Measurements from ENCODE around the gene LRCH1. TPM values are rescaled to one million over a fixed set of nuclear protein-coding genes. Genes with fewer than 3 reads are reported as not detected.

Gene LRCH1
- total and polyA plus RNA-seq, 10 of the 15 experiments (the other 5 are each of a cell fraction or from before 2014, with no cell fraction given) = 5.3 to 48.9 (median 14.4) TPM

DNA sequence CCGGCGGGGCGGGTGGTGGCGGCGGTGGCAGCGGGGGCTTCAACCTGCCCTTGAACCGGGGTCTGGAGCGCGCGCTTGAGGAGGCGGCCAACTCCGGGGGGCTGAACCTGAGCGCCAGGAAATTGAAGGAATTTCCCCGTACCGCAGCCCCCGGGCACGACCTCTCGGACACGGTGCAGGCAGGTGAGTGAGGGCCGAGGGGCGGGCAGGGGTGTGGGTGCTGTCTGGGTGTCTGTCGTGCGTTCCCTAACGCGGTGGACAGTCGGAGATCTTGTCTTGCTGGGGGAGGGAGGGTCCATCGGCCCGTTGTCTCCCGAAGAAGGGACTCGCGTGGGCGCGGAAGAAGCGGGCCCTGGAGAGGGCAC is 533 bp downstream of the LRCH1 start:
- no peaks in the 10 kb centered on the region; the same call in 1 of the 2 replicates for H4K20me1 ChIP-seq (ENCODE audit: control insufficient read depth, insufficient read depth)
- peaks cover 63% of the 10 kb centered on the region for H3K79me2 ChIP-seq (ENCODE audit: control insufficient read depth, insufficient read depth, low read length)
- H3K36me3 ChIP-seq (ENCODE audit: control insufficient read depth in 2 of 2, insufficient read depth in 2 of 2, low read length in 1 of 2) = no peaks in the 10 kb centered on the region; a peak in 1 of 4 replicates
- ChIA-PET POLR2A (interaction anchor here (0.7 to 2.4 kb wide), 7 partner anchors 8 to 114 kb away, joined by 3 to 9 read pairs (median 3); no protein-coding TSS in a partner anchor), RAD21 (ENCODE audit: unreplicated experiment) (interaction anchor here (0.6 to 3.9 kb wide), 20 partner anchors 9 to 139 kb away, joined by 3 to 52 read pairs (median 14); no protein-coding TSS in a partner anchor), SMC1A (ENCODE audit: uncharacterized antibody, unreplicated experiment) (interaction anchor here (0.8 to 5.3 kb wide), 6 partner anchors 18 to 168 kb away, joined by 3 to 80 read pairs (median 18); no protein-coding TSS in a partner anchor), CTCF (interaction anchor here (2.9 to 3.0 kb wide), 4 partner anchors 18 to 168 kb away, joined by 18 to 92 read pairs (median 38); no protein-coding TSS in a partner anchor)
- no peaks in the 10 kb centered on the region for H3K27me3 ChIP-seq (replicated peaks in 1 of 2; ENCODE audit: control insufficient read depth in 2 of 2, insufficient read depth in 2 of 2, low read length in 1 of 2)
- H3K4me1 ChIP-seq (ENCODE audit: control insufficient read depth, insufficient read depth, low read length) = peaks cover 11% of the 10 kb centered on the region
- H2AFZ ChIP-seq (ENCODE audit: control insufficient read depth, low read depth, low read length) = peak overlapping the region; percentile 70
- peak overlapping the region; percentile 86 for H3K9ac ChIP-seq (ENCODE audit: control insufficient read depth, insufficient read depth, low read length)
- in situ Hi-C loops (cut with MboI) (loop anchor here (5.0 to 10.0 kb wide), 2 partner anchors 174 to 379 kb away; no protein-coding TSS in a partner anchor), intact Hi-C loops (cut with micrococcal nuclease; ENCODE audit: unreplicated experiment) (loop anchor here (2.0 to 5.0 kb wide), 3 partner anchors 45 to 131 kb away; no protein-coding TSS in a partner anchor)
- DNase-seq (ENCODE audit: low read depth, low spot score) (no peak), ATAC-seq (peak; percentile 13), FAIRE-seq (no peak)
- BruUV-seq (replicated peaks) = no TSS peak
- peak overlapping the region; percentile 50 for H3K4me2 ChIP-seq (ENCODE audit: control insufficient read depth, insufficient read depth)
- peak overlapping the region; percentile 70 for H3K4me3 ChIP-seq
- under 1% methylated on average over 34 of the region's 34 CpGs for WGBS (ENCODE audit: insufficient coverage, insufficient replicate concordance, low lambda C conversion rate, missing lambda C conversion rate)
- peak overlapping the region; percentile 86 for H3K27ac ChIP-seq (ENCODE audit: control insufficient read depth, insufficient read depth)
- no peaks in the 10 kb centered on the region for H3K9me3 ChIP-seq (replicated peaks; ENCODE audit: control insufficient read depth, insufficient read depth, low read length)
- TF ChIP-seq GATAD2B (conservative IDR thresholded peaks at IDR 0.05; ENCODE audit: low read depth) = peak; percentile 22
- TF ChIP-seq MTA2 (IDR thresholded peaks at IDR 0.05; ENCODE audit: low read depth) = no peak
- TF ChIP-seq RCOR1 (conservative IDR thresholded peaks at IDR 0.05; ENCODE audit: low read depth, low read length) = no peak
- TF ChIP-seq KAT2A (conservative IDR thresholded peaks at IDR 0.05; ENCODE audit: control insufficient read depth, low read depth, low read length) = no peak
- TF ChIP-seq, protein P1, sequence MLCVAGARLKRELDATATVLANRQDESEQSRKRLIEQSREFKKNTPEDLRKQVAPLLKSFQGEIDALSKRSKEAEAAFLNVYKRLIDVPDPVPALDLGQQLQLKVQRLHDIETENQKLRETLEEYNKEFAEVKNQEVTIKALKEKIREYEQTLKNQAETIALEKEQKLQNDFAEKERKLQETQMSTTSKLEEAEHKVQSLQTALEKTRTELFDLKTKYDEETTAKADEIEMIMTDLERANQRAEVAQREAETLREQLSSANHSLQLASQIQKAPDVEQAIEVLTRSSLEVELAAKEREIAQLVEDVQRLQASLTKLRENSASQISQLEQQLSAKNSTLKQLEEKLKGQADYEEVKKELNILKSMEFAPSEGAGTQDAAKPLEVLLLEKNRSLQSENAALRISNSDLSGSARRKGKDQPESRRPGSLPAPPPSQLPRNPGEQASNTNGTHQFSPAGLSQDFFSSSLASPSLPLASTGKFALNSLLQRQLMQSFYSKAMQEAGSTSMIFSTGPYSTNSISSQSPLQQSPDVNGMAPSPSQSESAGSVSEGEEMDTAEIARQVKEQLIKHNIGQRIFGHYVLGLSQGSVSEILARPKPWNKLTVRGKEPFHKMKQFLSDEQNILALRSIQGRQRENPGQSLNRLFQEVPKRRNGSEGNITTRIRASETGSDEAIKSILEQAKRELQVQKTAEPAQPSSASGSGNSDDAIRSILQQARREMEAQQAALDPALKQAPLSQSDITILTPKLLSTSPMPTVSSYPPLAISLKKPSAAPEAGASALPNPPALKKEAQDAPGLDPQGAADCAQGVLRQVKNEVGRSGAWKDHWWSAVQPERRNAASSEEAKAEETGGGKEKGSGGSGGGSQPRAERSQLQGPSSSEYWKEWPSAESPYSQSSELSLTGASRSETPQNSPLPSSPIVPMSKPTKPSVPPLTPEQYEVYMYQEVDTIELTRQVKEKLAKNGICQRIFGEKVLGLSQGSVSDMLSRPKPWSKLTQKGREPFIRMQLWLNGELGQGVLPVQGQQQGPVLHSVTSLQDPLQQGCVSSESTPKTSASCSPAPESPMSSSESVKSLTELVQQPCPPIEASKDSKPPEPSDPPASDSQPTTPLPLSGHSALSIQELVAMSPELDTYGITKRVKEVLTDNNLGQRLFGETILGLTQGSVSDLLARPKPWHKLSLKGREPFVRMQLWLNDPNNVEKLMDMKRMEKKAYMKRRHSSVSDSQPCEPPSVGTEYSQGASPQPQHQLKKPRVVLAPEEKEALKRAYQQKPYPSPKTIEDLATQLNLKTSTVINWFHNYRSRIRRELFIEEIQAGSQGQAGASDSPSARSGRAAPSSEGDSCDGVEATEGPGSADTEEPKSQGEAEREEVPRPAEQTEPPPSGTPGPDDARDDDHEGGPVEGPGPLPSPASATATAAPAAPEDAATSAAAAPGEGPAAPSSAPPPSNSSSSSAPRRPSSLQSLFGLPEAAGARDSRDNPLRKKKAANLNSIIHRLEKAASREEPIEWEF (IDR thresholded peaks at IDR 0.05; ENCODE audit: insufficient replicate concordance, low read depth, low read length) = no peak
- peak; percentile 32; the same call in 1 of the 2 replicates for TF ChIP-seq DPF2 (IDR thresholded peaks at IDR 0.05)

All from GM12878 (cell line).